Activated CD4-positive, alpha-beta T cell treated with anti-CD3 and anti-CD28 coated beads, Interleukin-2, amount 10 ng/mL, durations not matched to agents 7 days and 5 days (primary cell): ENCODE results near the gene ATG4B. TPM values are rescaled to one million over a fixed set of nuclear protein-coding genes. Genes with fewer than 3 reads are reported as not detected.
A peak's percentile ranks its signal among the peaks of the same experiment; 100 is the strongest.

Source experiments
- CTCF ChIA-PET: fragments of 350-600 bp; sonication (Branson Sonifier 250); formaldehyde crosslinking; loops from one replicate; lab custom pipeline; 2021; ENCODE audit warnings: antibody characterized with exemption; lab: Charles Lee
- POLR2A ChIA-PET: fragments of 350-600 bp; sonication (Branson Sonifier 250); formaldehyde crosslinking; loops from one replicate; lab custom pipeline; 2021; ENCODE audit warnings: antibody characterized with exemption; lab: Charles Lee
- DNase-seq: peaks from one replicate; pipeline ENCODE4 v3.0.0-alpha.2; 2020
- H3K27ac Mint-ChIP-seq: one replicate; pipeline ENCODE4 v1.8.0; 2021; ENCODE audit warnings: mild to moderate bottlenecking, moderate library complexity, mixed read lengths
- H3K27me3 Mint-ChIP-seq: one replicate; pipeline ENCODE4 v1.8.0; 2021; ENCODE audit warnings: mixed read lengths
- H3K36me3 Mint-ChIP-seq: one replicate; pipeline ENCODE4 v1.8.0; 2021; ENCODE audit warnings: low read depth, mixed read lengths
- H3K4me1 Mint-ChIP-seq: one replicate; pipeline ENCODE4 v1.8.0; 2021; ENCODE audit warnings: mixed read lengths
- H3K4me3 Mint-ChIP-seq: one replicate; pipeline ENCODE4 v1.8.0; 2021; ENCODE audit warnings: mild to moderate bottlenecking, moderate library complexity, mixed read lengths
- H3K9me3 Mint-ChIP-seq: one replicate; pipeline ENCODE4 v1.8.0; 2021; ENCODE audit warnings: mixed read lengths
- total RNA-seq, 2 experiments: library from RNA; stranded (reverse); gene quantifications; one replicate each; pipeline ENCODE4 v1.2.3, GENCODE V29; 2021

Gene ATG4B
- total RNA-seq, 2 experiments from 2014 or later = 75.0 to 88.3 TPM

- ChIA-PET CTCF (interaction anchor here (1.1 to 1.7 kb wide), 2 partner anchors 8 to 25 kb away, joined by 3 to 5 read pairs; no protein-coding TSS in a partner anchor), POLR2A (no interaction called here)
- H3K27ac Mint-ChIP-seq = no peak overlapping the region
- no peaks in the 10 kb centered on the region for H3K27me3 Mint-ChIP-seq
- peaks cover 7% of the 10 kb centered on the region for H3K36me3 Mint-ChIP-seq
- peaks cover 11% of the 10 kb centered on the region for H3K4me1 Mint-ChIP-seq
- H3K4me3 Mint-ChIP-seq = no peak overlapping the region
- no peaks in the 10 kb centered on the region for H3K9me3 Mint-ChIP-seq
- DNase-seq = no peak
Measured at GRCh38 chr2:241666627-241667400, 29.3 kb downstream of the ATG4B start.

DNA sequence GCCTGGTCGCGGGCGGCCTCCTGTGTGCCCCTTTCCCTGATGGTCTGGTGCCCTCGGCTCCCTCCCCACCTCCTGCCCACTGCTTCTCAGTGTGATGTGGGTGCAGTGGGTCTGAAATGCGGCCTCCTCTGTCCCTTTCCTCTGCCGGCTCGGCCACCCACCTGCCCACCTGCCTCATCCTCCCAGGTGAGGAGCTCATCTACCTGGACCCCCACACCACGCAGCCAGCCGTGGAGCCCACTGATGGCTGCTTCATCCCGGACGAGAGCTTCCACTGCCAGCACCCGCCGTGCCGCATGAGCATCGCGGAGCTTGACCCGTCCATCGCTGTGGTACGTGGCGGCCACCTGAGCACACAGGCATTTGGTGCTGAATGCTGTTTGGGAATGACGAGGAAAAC, 30.9 kb downstream of the ATG4B start:
- POLR2A ChIA-PET = no interaction called here
- Mint-ChIP-seq H3K27me3 (no peaks in the 10 kb centered on the region), H3K9me3 (no peaks in the 10 kb centered on the region), H3K4me1 (peaks cover 15% of the 10 kb centered on the region), H3K36me3 (peaks cover 7% of the 10 kb centered on the region), H3K27ac (no peak overlapping the region), H3K4me3 (no peak overlapping the region)
- DNase-seq = no peak
- CTCF ChIA-PET = interaction anchor here (0.6 to 1.7 kb wide), 2 partner anchors 9 to 301 kb away, joined by 3 to 5 read pairs; no protein-coding TSS in a partner anchor

GRCh38 chr2:241668839-241669238, 31.3 kb downstream of the ATG4B start:
- peaks cover 19% of the 10 kb centered on the region for H3K4me1 Mint-ChIP-seq
- CTCF ChIA-PET = interaction anchor here (1.3 kb wide), 1 partner anchor 9 kb away, joined by 4 read pairs; no protein-coding TSS in a partner anchor
- no peaks in the 10 kb centered on the region for H3K27me3 Mint-ChIP-seq
- no peak overlapping the region for H3K27ac Mint-ChIP-seq
- POLR2A ChIA-PET = no interaction called here
- peaks cover 9% of the 10 kb centered on the region for H3K36me3 Mint-ChIP-seq
- H3K9me3 Mint-ChIP-seq = no peaks in the 10 kb centered on the region
- H3K4me3 Mint-ChIP-seq = no peak overlapping the region
- no peak for DNase-seq

GRCh38 chr2:241670333-241671110, 33.0 kb downstream of the ATG4B start:
- ChIA-PET CTCF (interaction anchor here (1.0 to 1.3 kb wide), 3 partner anchors 9 to 11 kb away, joined by 3 to 4 read pairs (median 4); no protein-coding TSS in a partner anchor), POLR2A (no interaction called here)

GRCh38 chr2:241671457-241672240, 34.2 kb downstream of the ATG4B start:
- Mint-ChIP-seq H3K9me3 (no peaks in the 10 kb centered on the region), H3K4me3 (no peak overlapping the region), H3K27ac (no peak overlapping the region), H3K4me1 (peaks cover 12% of the 10 kb centered on the region), H3K27me3 (no peaks in the 10 kb centered on the region), H3K36me3 (peaks cover 15% of the 10 kb centered on the region)
- CTCF ChIA-PET = interaction anchor here (1.1 kb wide), 1 partner anchor 12 kb away, joined by 3 read pairs; no protein-coding TSS in a partner anchor
- DNase-seq = no peak
- POLR2A ChIA-PET = no interaction called here

More at GRCh38 chr2:241670333-241671110, 33.0 kb downstream of the ATG4B start:
- H3K9me3 Mint-ChIP-seq = no peaks in the 10 kb centered on the region
- peaks cover 17% of the 10 kb centered on the region for H3K4me1 Mint-ChIP-seq
- no peaks in the 10 kb centered on the region for H3K27me3 Mint-ChIP-seq
- no peak for DNase-seq
- peaks cover 13% of the 10 kb centered on the region for H3K36me3 Mint-ChIP-seq
- H3K27ac Mint-ChIP-seq = no peak overlapping the region
- H3K4me3 Mint-ChIP-seq = no peak overlapping the region

DNA sequence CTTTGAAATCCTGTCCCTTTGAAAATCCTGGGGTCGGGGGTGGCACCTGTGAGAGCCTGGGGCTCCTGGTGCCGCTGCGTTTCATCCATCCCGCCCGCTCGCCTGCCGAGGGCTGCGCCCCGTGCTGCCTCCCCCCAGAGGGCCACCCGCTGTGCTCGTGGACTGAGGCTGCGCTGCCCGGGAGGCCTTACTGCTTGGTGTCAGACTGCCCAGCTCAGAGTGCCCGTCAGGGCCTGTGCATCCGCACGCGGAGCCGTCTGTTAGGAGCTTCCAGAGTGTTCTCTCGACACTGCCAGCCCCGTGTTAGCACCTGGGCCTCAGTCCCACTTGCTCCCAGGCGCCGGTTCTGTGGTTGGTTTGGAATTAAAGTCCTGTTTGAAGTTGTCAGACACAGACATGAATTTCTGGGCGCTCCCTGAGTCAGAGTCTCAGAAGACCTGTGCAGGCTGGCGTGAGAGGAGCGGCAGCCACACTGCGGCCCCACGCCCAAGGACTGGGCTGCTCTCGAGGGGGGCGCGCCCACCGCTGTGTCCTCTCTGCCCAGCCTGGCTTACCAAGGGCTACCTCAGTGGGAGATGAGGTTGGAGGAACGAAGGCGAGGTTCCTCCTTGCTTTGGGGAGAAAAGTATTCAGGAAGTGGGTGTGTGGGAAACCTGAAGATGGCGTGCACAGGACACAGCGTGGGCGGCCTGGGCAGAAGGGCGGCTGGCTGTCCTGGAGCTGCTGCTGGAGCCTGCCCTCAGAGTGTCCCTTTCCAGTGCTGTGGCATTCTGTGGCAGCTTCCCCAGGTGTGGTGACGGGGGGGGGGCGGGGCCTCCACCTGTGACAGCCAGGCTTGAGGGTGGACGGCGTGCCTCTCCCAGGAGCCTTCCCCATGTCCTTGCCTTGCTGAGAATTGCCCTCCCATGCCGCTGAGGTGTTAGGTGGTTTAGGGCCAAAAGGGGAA, 35.0 kb downstream of the ATG4B start:
- DNase-seq = no peak
- Mint-ChIP-seq H3K27ac (no peak overlapping the region), H3K27me3 (no peaks in the 10 kb centered on the region), H3K4me3 (no peak overlapping the region), H3K36me3 (peaks cover 18% of the 10 kb centered on the region), H3K9me3 (no peaks in the 10 kb centered on the region), H3K4me1 (peaks cover 12% of the 10 kb centered on the region)
- POLR2A ChIA-PET = no interaction called here
- CTCF ChIA-PET = interaction anchor here (0.7 kb wide), 1 partner anchor 16 kb away, joined by 3 read pairs; no protein-coding TSS in a partner anchor

DNA sequence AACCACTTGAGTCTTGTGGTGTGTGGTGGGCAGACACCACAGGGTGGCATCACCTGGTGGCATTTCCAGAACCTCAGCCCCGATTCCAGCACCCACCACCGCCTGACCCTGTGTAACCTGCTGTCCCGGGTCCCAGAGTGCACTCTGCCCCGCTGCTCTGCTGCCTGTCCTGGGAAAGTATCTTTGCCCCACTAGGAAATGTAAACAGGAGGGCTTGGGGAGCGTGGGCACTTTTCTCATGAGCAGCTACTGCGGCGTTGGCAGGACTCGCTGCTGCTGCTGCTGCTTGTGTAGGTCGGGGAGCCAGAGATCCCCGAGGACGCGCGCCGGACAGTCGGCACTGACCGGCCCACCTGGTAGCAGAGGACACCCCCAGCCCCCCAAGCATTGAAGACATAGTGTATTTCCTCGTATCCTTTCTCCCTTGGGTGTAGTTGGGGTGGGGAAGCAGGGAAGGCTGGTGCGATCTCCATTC, 35.7 kb downstream of the ATG4B start:
- Mint-ChIP-seq H3K27ac (peak overlapping the region; percentile 13), H3K4me3 (no peak overlapping the region), H3K36me3 (peaks cover 18% of the 10 kb centered on the region), H3K27me3 (no peaks in the 10 kb centered on the region), H3K4me1 (peaks cover 12% of the 10 kb centered on the region), H3K9me3 (no peaks in the 10 kb centered on the region)
- POLR2A ChIA-PET = no interaction called here
- DNase-seq = no peak
- CTCF ChIA-PET = no interaction called here

DNA sequence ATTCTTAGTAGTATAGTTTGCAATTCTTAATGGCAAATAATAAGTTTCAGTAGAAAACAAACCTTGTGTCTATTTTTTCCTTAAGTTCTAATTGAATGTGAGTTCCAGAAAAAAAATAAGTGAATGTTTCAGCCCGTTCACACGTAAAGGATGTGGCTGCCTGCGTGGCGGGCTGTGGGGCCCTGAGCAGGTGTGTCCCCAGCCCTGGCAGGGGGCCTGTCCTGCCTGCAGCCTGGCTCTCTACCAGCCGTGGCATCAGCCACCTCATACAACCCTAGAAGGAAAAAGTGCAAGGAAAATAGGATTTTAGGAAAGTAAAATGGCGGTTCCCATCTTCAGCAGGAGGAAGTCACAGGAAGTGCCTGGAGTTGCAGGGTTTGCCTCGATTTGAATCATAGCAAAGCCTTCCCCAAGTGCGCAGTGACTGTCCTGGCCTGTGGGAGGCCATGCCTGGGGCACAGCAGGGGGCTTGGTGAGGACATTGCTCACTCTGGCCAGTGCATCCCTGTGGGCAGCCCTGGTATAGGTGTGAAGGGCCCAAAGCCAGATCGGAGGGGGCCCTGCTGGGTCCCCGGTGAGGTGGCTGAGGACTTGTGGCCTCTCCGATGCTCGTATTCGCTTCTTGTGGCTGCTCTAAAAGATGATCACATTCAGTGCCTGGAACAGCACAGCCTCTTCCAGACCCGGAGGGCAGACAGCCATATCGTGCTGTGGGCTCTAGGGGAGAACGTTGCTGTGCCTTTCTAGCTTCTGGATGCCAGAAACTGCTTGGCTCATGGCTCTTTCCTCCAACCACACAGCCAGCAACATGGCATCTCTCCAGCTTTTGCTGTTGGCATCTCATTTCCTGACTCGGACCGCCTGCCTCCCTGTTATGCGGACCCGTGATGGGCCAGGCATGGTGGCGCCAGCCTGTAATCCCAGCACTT, 36.6 kb downstream of the ATG4B start:
- Mint-ChIP-seq H3K4me1 (peaks cover 12% of the 10 kb centered on the region), H3K9me3 (no peaks in the 10 kb centered on the region), H3K27me3 (no peaks in the 10 kb centered on the region), H3K27ac (peak overlapping the region; percentile 41), H3K36me3 (peaks cover 17% of the 10 kb centered on the region), H3K4me3 (no peak overlapping the region)
- DNase-seq = no peak
- POLR2A ChIA-PET = no interaction called here
- CTCF ChIA-PET = no interaction called here

GRCh38 chr2:241675885-241676284, 38.4 kb downstream of the ATG4B start:
- DNase-seq = no peak
- no peak overlapping the region for H3K27ac Mint-ChIP-seq
- no peak overlapping the region for H3K4me3 Mint-ChIP-seq
- H3K4me1 Mint-ChIP-seq = peaks cover 16% of the 10 kb centered on the region
- no peaks in the 10 kb centered on the region for H3K9me3 Mint-ChIP-seq
- ChIA-PET CTCF (interaction anchor here (0.9 kb wide), 1 partner anchor 21 kb away, joined by 6 read pairs; no protein-coding TSS in a partner anchor), POLR2A (no interaction called here)
- H3K27me3 Mint-ChIP-seq = no peaks in the 10 kb centered on the region
- peaks cover 26% of the 10 kb centered on the region for H3K36me3 Mint-ChIP-seq

- Mint-ChIP-seq H3K36me3 (peaks cover 34% of the 10 kb centered on the region), H3K9me3 (no peaks in the 10 kb centered on the region), H3K4me1 (peaks cover 18% of the 10 kb centered on the region), H3K4me3 (no peak overlapping the region), H3K27ac (no peak overlapping the region), H3K27me3 (no peaks in the 10 kb centered on the region)
- DNase-seq = no peak
- CTCF ChIA-PET = interaction anchor here (0.9 kb wide), 2 partner anchors 22 to 26 kb away, joined by 3 to 6 read pairs; partner anchors contain the start of gene ING5
- POLR2A ChIA-PET = no interaction called here
Measured at GRCh38 chr2:241676665-241677064, 39.2 kb downstream of the ATG4B start.
